Measurements from ENCODE around the gene OPN1MW3. TPM values are rescaled to one million over a fixed set of nuclear protein-coding genes. Genes with fewer than 3 reads are reported as not detected.

Gene OPN1MW3
- total and polyA plus RNA-seq, 2 of the 4 experiments (the other 2 are of a cell fraction) = not detected

DNA sequence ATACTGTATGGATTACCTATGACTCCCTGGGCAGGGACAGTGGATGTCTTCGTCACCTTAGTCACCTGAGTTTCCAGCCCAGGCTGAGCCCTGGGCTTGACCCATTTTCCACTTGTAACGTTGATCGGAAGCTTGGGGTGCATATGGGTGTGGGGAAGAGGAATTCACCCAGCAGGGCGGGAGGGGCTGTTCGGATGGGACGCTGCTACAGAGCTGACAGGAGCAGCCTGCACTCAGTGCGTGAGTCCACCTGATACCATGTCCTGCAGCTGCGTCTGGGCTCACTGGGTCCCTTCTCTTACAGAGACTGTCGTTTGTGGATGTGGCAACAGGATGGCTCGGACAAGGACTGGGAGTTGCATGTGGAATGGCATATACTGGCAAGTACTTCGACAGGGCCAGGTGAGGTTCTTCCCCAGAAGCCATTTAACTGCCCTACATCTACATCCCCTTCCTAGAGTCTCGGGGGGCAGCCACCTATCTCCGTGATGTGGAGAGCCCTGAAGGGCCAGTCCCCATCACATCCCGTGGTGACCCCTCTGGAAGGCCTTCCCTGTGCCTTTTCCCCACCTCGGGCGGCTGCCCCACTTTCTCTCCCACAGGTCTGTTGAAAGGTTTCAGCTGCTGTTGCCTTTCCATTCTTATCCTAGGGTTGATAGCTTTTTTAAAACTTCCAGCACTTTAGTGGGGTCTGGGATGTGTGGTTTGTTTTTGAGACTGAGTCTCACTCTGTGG is 51.8 kb downstream of the OPN1MW3 start:
- no peak overlapping the region for H3K4me2 ChIP-seq (ENCODE audit: low read depth, low read length)
- H3K18ac ChIP-seq (ENCODE audit: low read depth, low read length) = no peak overlapping the region
- ChIA-PET CTCF (interaction anchor here (0.6 kb wide), 1 partner anchor 307 kb away, joined by 4 read pairs; no protein-coding TSS in a partner anchor), POLR2A (ENCODE audit: unreplicated experiment) (no interaction called here)
- TF ChIP-seq, protein P1, sequence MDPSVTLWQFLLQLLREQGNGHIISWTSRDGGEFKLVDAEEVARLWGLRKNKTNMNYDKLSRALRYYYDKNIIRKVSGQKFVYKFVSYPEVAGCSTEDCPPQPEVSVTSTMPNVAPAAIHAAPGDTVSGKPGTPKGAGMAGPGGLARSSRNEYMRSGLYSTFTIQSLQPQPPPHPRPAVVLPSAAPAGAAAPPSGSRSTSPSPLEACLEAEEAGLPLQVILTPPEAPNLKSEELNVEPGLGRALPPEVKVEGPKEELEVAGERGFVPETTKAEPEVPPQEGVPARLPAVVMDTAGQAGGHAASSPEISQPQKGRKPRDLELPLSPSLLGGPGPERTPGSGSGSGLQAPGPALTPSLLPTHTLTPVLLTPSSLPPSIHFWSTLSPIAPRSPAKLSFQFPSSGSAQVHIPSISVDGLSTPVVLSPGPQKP (IDR thresholded peaks at IDR 0.05; ENCODE audit: borderline replicate concordance, low read depth, low read length) = no peak
- DNase-seq (no peak), ATAC-seq (ENCODE audit: low read depth) (no peak)
- peaks cover 5% of the 10 kb centered on the region; the same call in 1 of the 2 replicates for H3K27me3 ChIP-seq (ENCODE audit: control insufficient read depth, insufficient read depth, low read length)
- in situ Hi-C loops (cut with MboI; ENCODE audit: low sequenced_read_pairs) = no loop called here
- H2BK5ac ChIP-seq (ENCODE audit: low read depth, low read length, poor library complexity, severe bottlenecking) = no peak overlapping the region
- H3K9me3 ChIP-seq (ENCODE audit: control insufficient read depth, insufficient read depth, low read length) = no peaks in the 10 kb centered on the region
- BruUV-seq (replicated peaks) = no TSS peak
- no peak overlapping the region for H3K23ac ChIP-seq (ENCODE audit: low read depth, low read length)
- no peak overlapping the region for H3K56ac ChIP-seq (ENCODE audit: extremely low read depth, insufficient read depth, low read length)
- no peak overlapping the region for H3K4me3 ChIP-seq (ENCODE audit: insufficient read depth, low read depth, low read length)
- H4K8ac ChIP-seq (ENCODE audit: low read depth in 2 of 2, low read length in 2 of 2) = no peak overlapping the region
- no peak overlapping the region for H2AK5ac ChIP-seq (ENCODE audit: low read depth, low read length)
- H3K36me3 ChIP-seq (ENCODE audit: control insufficient read depth, insufficient read depth, low read length) = no peaks in the 10 kb centered on the region
- no peaks in the 10 kb centered on the region for H3K4me1 ChIP-seq (ENCODE audit: control insufficient read depth, insufficient read depth, low read length)
- H3K9ac ChIP-seq (ENCODE audit: low read depth, low read length) = no peak overlapping the region
- intact Hi-C loops (cut with micrococcal nuclease) = no loop called here
- no peak overlapping the region for H4K5ac ChIP-seq (ENCODE audit: low read depth, low read length)
- H2AK9ac ChIP-seq (replicated peaks; ENCODE audit: low read depth, low read length, poor library complexity) = no peak overlapping the region
- H2AFZ ChIP-seq (replicated peaks; ENCODE audit: low read length, poor library complexity) = peak overlapping the region; percentile 26
- H3K9me1 ChIP-seq (ENCODE audit: insufficient read depth, low read length) = no peaks in the 10 kb centered on the region; the same call in 1 of the 2 replicates
- H3K4ac ChIP-seq (ENCODE audit: low read depth, low read length) = no peak overlapping the region
- H4K20me1 ChIP-seq (ENCODE audit: insufficient read depth, low read length) = no peaks in the 10 kb centered on the region
- WGBS, 2 experiments (ENCODE audit: extremely low coverage in 2 of 2, insufficient read length in 1 of 2) = 55% methylated on average over 5 of the region's 16 CpGs; no CpG with 5 or more reads in 1 of the 2 experiments
- H3K27ac ChIP-seq (ENCODE audit: insufficient read depth, low read length) = no peak overlapping the region
- no peak overlapping the region for H2BK15ac ChIP-seq (ENCODE audit: low read depth, low read length)
- no peak overlapping the region for H2BK20ac ChIP-seq (ENCODE audit: low read depth, low read length)
- dilution Hi-C loops (cut with HindIII; ENCODE audit: low sequenced_read_pairs, unreplicated experiment) = no loop called here
- H3K79me1 ChIP-seq (ENCODE audit: low read depth in 1 of 2, low read length in 2 of 2) = no peaks in the 10 kb centered on the region
- no peak overlapping the region for H2BK120ac ChIP-seq (ENCODE audit: low read depth, low read length)
- no peak overlapping the region for H3K14ac ChIP-seq (replicated peaks; ENCODE audit: low read depth, low read length)
- no peak overlapping the region for H4K91ac ChIP-seq (ENCODE audit: insufficient read depth, low read depth, low read length)

All from IMR-90 (cell line).